ENCODE results near the gene TFCP2.
"Not testable (repeated sequence)": the region's sequence is repeated elsewhere in the genome, so short reads cannot be mapped to it uniquely, and the experiment has no call there.

The TFCP2 gene, protein sequence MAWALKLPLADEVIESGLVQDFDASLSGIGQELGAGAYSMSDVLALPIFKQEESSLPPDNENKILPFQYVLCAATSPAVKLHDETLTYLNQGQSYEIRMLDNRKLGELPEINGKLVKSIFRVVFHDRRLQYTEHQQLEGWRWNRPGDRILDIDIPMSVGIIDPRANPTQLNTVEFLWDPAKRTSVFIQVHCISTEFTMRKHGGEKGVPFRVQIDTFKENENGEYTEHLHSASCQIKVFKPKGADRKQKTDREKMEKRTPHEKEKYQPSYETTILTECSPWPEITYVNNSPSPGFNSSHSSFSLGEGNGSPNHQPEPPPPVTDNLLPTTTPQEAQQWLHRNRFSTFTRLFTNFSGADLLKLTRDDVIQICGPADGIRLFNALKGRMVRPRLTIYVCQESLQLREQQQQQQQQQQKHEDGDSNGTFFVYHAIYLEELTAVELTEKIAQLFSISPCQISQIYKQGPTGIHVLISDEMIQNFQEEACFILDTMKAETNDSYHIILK

DNA sequence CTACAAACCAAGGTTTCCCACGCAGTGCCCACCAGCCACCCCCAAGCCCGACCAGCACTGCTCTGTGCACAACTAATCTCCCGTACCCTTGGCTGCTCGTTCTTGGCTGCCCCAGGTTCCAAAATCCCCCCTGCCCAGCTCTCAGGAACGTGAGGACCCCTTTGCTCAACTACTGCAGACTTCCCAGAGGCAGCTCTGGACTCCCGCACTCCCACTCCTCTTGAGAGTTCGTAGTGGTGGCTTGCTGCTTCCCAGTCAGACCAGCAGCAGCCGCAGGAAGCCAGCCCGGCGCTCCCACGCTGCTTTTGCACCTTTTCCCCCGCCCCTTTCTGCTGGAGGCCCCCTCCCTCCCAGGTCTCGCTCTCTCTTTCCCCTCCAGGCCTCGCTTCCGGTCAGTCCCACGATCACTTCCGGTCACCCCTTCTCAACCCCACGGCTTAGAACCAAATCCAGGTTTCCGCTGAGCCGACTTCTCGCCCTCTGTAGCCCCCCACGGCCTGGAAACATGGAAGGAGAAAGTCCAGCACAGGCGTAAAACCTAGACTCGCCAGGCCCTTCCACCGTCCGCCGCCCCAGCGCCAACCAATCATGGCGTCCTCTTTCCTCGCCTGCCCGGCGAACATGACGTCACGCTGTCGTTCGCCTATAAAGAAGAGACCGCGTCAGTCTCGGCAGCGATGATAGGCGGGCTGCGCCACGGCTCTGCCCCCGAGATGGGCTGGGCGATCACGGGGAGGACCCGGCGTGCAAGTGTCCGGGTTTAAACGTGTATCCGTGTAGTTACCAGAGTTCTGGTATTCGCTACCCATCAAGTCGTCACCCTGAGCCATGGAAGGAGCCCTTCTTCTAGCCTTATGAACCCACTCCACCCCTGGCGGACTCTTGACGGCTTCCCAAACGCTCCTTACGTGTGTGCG is at the start of gene TFCP2:
TFCP2 (minus strand) TSS at position 621 of the 917 bp plus-strand sequence. CDS start 713 bp downstream, outside the sequence.
- in situ Hi-C loops (cut with MboI; ENCODE audit: low sequenced_read_pairs): no loop called here

DNA sequence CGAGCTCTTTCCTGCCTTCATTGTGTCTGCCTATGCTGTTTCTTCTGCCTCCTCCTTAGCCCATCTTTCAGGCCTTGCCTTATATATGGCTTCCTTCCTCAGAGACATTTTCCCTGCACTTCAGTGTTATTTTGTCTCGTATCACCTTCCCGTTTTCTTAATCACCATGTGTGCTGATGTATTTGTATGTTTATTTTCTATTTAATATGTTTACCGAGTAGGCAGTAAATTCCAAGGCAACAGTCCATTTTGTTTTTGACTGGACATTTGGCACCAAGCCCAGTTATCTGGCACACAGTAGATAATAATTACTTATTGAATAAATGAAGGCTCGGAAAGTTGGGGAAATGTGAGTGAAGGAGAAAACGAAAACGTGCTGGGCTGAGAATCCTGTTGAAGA is 49.5 kb upstream of the TFCP2 start:
- in situ Hi-C loops (cut with MboI; ENCODE audit: low sequenced_read_pairs): no loop called here

DNA sequence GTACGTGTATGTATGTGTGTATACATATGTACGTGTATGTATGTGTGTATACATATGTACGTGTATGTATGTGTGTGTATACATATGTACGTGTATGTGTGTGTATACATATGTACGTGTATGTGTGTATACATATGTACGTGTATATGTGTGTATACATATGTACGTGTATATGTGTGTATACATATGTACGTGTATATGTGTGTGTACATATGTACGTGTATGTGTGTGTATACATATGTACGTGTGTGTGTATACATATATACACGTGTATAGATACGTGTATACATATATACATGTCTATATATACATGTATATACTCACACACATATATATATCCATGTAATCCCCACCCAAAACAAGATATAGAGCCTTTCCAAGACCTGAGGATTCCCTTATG is 46.9 kb upstream of the TFCP2 start:
- in situ Hi-C loops (cut with MboI; ENCODE audit: low sequenced_read_pairs): not testable (repeated sequence)

- in situ Hi-C loops (cut with MboI; ENCODE audit: low sequenced_read_pairs): no loop called here
These were observed 46.4 kb upstream of the TFCP2 start for GRCh38 chr12:51219322-51219721.

DNA sequence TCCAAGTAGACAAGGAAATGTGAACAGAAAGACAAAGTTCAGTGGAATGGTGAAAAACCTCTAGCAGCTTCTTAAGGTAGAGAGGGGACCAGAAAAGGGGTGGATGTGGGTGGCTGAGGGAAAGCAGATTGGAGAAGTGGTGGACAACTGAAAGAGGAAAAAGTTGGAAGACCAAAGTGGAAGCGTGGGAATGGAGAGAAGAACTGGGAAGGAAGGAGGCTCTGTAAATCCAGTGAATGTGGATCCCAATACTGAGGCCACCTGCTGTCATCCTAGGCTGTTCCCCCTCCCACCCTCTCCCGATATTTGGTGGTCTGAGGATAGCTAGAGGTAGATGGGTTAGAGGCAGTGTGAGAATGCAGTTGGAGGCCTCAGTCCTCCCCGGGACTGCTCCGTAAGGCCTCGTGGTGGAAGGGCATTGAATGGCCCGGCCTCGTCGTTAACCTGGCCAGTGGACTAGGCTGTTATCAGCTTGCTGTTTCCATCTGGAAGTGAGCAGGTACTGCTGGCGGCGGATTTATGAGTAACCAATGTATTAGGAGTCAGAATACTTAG is 45.7 kb upstream of the TFCP2 start:
- in situ Hi-C loops (cut with MboI; ENCODE audit: low sequenced_read_pairs): no loop called here

DNA sequence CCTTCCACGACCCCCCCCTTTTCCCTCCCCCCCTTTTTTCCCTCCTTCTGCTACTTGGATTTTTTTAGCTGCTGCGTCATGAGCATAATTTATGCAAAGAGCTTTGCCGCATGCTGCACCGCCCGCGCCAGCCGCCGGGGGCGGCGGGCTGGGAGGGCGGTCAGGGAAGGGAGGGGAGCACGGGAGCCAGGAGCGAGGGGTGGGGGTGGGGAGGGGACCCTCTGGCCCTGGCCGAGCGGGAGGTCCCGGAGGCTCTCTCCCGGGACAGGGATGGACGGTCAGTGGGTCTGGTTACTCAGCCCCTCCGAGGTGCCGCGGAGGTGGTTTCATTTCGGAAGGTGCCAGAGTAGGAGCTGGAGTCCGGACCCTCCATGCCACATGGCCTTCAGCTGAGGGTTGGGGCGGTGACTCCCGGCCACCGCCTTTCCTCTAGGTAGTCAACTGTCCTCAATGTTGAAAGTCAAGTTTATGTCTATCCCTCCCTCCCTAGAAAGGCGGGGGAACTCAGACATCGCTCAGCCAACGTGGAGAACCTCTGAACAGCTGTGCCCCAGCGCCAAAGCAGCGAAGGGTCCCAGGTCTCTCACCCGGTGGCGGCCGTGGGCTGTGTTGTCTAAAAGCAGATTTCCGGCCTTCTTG is 45.2 kb upstream of the TFCP2 start, which contains the start of gene POU6F1:
POU6F1 (minus strand) TSS at position 95 of the 639 bp plus-strand sequence. CDS start 11,226 bp downstream, outside the sequence.
- in situ Hi-C loops (cut with MboI; ENCODE audit: low sequenced_read_pairs): no loop called here

- in situ Hi-C loops (cut with MboI; ENCODE audit: low sequenced_read_pairs): no loop called here
These were observed 44.4 kb upstream of the TFCP2 start for GRCh38 chr12:51217133-51217967.

GRCh38 chr12:51216642-51217041 is 43.7 kb upstream of the TFCP2 start:
- in situ Hi-C loops (cut with MboI; ENCODE audit: low sequenced_read_pairs): no loop called here

- in situ Hi-C loops (cut with MboI; ENCODE audit: low sequenced_read_pairs): no loop called here
These were observed 42.0 kb upstream of the TFCP2 start for GRCh38 chr12:51214895-51215294.

GRCh38 chr12:51210690-51211395 is 37.9 kb upstream of the TFCP2 start:
- in situ Hi-C loops (cut with MboI; ENCODE audit: low sequenced_read_pairs): no loop called here

GRCh38 chr12:51209259-51209658 is 36.3 kb upstream of the TFCP2 start:
- in situ Hi-C loops (cut with MboI; ENCODE audit: low sequenced_read_pairs): no loop called here

DNA sequence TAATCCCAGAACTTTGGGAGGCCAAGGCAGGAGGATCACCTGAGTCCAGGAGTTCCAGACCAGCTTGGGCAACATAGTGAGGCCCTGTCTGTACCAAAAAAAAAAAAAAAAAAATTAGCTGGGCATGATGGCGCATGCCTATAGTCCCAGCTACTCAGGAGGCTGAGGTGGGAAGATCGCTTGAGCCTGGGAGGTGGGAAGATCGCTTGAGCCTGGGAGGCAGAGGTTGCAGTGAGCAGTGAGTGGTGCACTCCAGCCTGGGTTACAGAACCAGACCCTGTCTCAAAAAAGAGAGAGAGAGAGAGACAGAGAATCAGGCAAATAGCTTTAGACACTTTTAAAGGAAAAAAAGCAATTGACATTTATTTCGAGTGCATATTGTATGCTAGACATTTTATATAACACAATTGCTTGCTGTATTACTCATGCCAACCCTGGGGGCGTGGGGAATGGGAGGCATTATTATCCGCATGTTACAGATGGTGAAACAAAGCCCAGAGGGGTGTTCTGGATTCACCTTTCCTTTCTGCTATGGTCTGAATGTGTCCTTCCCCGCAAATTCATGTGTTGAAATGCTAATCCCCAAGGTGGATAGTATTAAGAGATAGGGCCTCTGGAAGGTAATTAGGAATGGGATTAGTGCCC is 35.2 kb upstream of the TFCP2 start:
- in situ Hi-C loops (cut with MboI; ENCODE audit: low sequenced_read_pairs): no loop called here

DNA sequence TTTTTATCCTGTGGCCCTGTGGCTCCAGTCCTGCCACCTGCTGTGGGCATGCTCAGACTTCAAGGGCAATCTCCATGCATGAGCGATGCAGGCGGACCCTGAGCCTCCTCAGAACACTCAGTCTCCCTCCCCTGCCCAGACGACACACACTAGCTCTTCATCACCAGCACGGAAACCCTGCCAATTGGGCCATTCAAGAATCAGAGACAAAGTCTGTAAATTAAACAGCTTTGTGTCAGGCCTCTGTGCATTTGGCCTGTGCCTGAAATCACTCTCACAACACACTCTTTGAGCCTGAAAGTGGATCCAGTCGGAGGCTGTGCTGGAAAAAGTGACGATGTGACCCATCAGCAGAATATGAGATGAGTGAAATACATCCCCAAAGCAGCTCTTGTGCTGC is 32.4 kb upstream of the TFCP2 start:
- in situ Hi-C loops (cut with MboI; ENCODE audit: low sequenced_read_pairs): no loop called here

DNA sequence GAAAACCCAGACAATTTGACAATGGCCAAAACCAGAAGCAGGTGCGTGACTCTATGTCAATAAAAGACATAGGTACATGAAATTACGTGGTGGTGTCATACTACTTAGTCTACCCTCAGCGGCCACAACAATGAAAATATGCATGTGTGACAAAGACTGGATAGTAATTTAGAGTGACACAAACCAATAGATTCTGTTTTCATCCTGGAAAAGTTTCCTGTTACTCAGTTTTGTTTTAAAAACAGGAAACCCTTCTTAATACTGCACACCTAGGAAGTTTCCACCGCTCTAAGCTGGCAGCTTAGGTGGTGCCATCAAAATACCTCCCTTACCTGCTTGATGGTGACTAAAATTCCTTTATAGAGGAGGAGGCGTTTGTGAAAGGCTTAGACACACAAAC is 29.8 kb upstream of the TFCP2 start:
- in situ Hi-C loops (cut with MboI; ENCODE audit: low sequenced_read_pairs): no loop called here

DNA sequence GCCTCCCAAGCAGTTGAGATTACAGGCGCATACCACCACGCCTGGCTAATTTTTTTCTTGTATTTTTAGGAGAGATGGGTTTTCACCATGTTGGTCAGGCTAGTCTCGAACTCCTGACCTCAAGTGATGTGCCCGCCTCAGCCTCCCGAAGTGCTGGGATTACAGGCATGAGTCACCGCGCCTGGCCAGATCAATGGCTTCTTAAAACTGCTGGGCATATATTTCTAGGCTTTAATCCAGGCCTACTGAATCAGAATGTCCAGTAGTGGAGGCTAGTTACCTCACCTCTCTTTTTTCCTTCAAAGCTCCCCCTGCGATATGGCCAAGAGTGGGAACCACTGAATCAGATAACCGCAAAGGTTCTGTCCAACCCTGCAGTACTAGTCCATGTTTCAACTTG is 27.9 kb upstream of the TFCP2 start:
- in situ Hi-C loops (cut with MboI; ENCODE audit: low sequenced_read_pairs): no loop called here

DNA sequence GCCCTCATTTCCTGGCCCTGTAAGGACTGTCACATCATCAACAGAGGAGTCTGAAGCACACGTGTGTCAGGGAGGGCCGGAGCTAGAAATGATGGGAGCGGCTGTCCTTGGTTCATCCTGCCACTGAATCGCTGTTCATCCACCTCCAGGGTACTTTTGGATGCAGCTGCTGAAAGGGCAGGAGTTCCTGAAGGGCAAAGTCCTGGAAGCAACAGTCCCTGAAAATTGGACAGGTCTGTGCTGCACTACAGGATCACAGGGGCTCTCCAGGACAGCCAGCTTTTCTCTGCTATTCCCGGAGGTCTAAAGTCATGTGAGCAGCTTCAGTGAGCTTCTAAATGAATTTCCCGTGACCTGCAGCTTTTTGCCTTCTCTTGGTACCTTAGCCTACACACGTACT is 27.2 kb upstream of the TFCP2 start:
- in situ Hi-C loops (cut with MboI; ENCODE audit: low sequenced_read_pairs): no loop called here

GRCh38 chr12:51199366-51199945 is 26.5 kb upstream of the TFCP2 start:
- in situ Hi-C loops (cut with MboI; ENCODE audit: low sequenced_read_pairs): no loop called here

DNA sequence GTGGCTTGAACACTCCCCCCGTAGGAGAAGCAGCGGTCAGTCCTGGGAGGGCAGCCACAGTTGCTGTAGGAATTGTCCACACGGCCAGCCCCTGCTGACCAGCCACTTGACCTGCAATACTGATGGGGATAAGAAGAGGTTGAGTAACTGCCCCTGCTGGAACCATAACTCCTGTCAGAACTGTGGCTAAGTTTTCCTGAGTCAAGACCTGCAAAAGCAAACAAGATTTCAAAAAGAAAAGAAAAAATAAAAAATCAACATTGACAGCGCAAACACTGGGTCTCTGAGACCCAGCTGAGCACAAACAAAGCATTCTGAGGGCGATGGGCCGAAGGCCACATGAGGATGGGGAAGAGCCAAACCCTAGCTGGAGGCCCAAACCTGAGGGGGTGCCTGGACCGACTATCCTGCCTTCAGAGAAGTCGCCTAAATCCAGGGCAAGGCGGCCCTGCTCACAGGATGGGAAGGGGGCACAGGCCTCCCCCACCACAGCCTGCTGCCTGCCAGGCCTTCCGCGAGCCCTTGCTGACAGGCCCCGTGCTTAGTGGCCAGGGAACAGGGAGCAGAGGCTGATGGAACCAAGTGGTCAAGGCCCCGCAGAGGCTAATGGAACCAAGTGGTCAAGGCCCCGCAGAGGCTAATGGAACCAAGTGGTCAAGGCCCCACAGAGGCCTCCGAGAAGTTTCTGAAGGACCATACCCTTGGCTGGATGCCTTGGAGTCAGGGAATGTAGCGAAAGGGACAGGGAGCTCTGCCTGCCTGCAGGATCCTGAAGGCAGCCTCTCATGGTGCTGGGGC is 25.8 kb upstream of the TFCP2 start:
- in situ Hi-C loops (cut with MboI; ENCODE audit: low sequenced_read_pairs): no loop called here

All from HL-60/S4 treated with retinoic acid at 250 ng/mL for 4 days and 3 days (cell line).